ENCODE measurements around the gene ENPP6.
"Not testable (repeated sequence)": the region's sequence is repeated elsewhere in the genome, so short reads cannot be mapped to it uniquely, and the experiment has no call there.

The ENPP6 gene

GRCh38 chr4:184234155-184234554, 16.5 kb upstream of the ENPP6 start:
- DNase-seq: no peak

GRCh38 chr4:184232975-184233374, 15.3 kb upstream of the ENPP6 start:
- DNase-seq: no peak

GRCh38 chr4:184232202-184232601, 14.5 kb upstream of the ENPP6 start:
- DNase-seq: no peak

- no peak for DNase-seq
Observed at GRCh38 chr4:184231573-184231972, 13.9 kb upstream of the ENPP6 start.

GRCh38 chr4:184228056-184228705, 10.5 kb upstream of the ENPP6 start:
- no peak for DNase-seq

GRCh38 chr4:184216515-184216914, 1.2 kb downstream of the ENPP6 start:
- DNase-seq: no peak

- DNase-seq: no peak
Observed at GRCh38 chr4:184215709-184216328, 1.9 kb downstream of the ENPP6 start.

GRCh38 chr4:184214931-184215330, 2.7 kb downstream of the ENPP6 start:
- no peak for DNase-seq

- DNase-seq: not testable (repeated sequence)
Observed at GRCh38 chr4:184207734-184208607, 9.7 kb downstream of the ENPP6 start.

GRCh38 chr4:184205243-184205642, 12.4 kb downstream of the ENPP6 start:
- no peak for DNase-seq

- DNase-seq: no peak
Observed at GRCh38 chr4:184203300-184203699, 14.4 kb downstream of the ENPP6 start.

GRCh38 chr4:184201179-184201578, 16.5 kb downstream of the ENPP6 start:
- DNase-seq: no peak

- DNase-seq: no peak
Observed at GRCh38 chr4:184200296-184200695, 17.4 kb downstream of the ENPP6 start.

- no peak for DNase-seq
Observed at GRCh38 chr4:184199780-184200179, 17.9 kb downstream of the ENPP6 start.

GRCh38 chr4:184198190-184198589, 19.5 kb downstream of the ENPP6 start:
- no peak for DNase-seq

- no peak for DNase-seq
Observed at GRCh38 chr4:184197536-184198082, 20.1 kb downstream of the ENPP6 start.

- no peak for DNase-seq
Observed at GRCh38 chr4:184196730-184197385, 20.8 kb downstream of the ENPP6 start.

GRCh38 chr4:184193556-184194525, 23.8 kb downstream of the ENPP6 start:
- no peak for DNase-seq

- DNase-seq: no peak
Observed at GRCh38 chr4:184192933-184193332, 24.7 kb downstream of the ENPP6 start.

GRCh38 chr4:184191267-184191666, 26.4 kb downstream of the ENPP6 start:
- no peak for DNase-seq

GRCh38 chr4:184190711-184191110, 27.0 kb downstream of the ENPP6 start:
- no peak for DNase-seq

GRCh38 chr4:184189966-184190365, 27.7 kb downstream of the ENPP6 start:
- DNase-seq: no peak
